Measurements from ENCODE around the gene CBLN1.
"Not testable (repeated sequence)": the region's sequence is repeated elsewhere in the genome, so short reads cannot be mapped to it uniquely, and the experiment has no call there.

Gene CBLN1

DNA sequence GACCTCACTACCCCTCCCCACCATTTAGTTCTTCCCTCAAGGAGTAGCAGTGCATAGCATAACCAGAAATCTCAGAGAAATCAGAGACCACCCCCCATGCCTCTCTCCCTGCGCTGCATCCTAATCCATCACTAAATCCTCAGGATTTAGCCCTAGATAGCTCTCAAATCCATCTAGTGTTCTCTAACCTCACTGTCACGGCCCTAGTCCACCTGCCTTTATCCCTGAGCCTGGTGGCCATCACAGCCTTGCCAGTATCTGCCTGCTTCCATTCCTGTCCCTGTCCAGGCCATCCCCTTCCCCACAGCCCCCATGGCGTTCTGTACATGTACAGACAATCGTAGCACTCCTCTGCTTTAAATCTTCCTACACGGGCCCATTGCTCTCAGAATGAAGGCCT, 19.1 kb downstream of the CBLN1 start:
- Histone ChIP-seq H3K36me3 (ENCODE audit: control insufficient read depth in 2 of 2, insufficient read depth in 2 of 2, low read length in 2 of 2) (no peaks in the 10 kb centered on the region), H3K9me3 (ENCODE audit: control insufficient read depth in 2 of 2, low read length in 2 of 2) (peaks cover 0 to 2% of the 10 kb centered on the region in 2 donors), H3K9ac (ENCODE audit: low read length in 2 of 2) (no peak overlapping the region), H3K4me1 (ENCODE audit: control insufficient read depth, insufficient read depth, low read length) (no peaks in the 10 kb centered on the region), H3K27me3 (ENCODE audit: control insufficient read depth in 1 of 2, insufficient read depth in 2 of 2, low read length in 2 of 2) (peaks cover 2 to 6% of the 10 kb centered on the region in 2 donors), H3K27ac (ENCODE audit: low read length) (no peak overlapping the region), H3K4me3 (ENCODE audit: low read length in 2 of 2) (no peak overlapping the region)

DNA sequence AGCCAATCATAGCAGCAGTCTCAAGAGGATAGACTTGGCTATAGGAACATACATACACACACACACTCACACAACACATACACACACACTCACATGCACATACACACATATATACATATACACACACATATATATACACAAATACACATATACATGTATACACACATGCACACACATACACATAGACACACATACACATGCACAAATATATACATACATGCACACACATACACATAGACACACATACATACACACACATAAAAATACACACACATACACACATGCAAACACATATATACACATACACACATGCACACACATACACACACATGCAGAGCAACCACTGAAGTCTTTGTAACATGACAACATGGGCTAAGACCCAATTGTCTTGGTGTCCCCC, 19.7 kb downstream of the CBLN1 start:
- H3K27ac ChIP-seq (ENCODE audit: low read length) = no peak overlapping the region
- H3K4me1 ChIP-seq (ENCODE audit: control insufficient read depth, insufficient read depth, low read length) = no peaks in the 10 kb centered on the region
- no peak overlapping the region for H3K4me3 ChIP-seq (ENCODE audit: low read length in 2 of 2)
- no peak overlapping the region for H3K9ac ChIP-seq (ENCODE audit: low read length in 2 of 2)
- no peaks in the 10 kb centered on the region for H3K36me3 ChIP-seq (ENCODE audit: control insufficient read depth in 2 of 2, insufficient read depth in 2 of 2, low read length in 2 of 2)
- peaks cover 2 to 6% of the 10 kb centered on the region in 2 donors for H3K27me3 ChIP-seq (ENCODE audit: control insufficient read depth in 1 of 2, insufficient read depth in 2 of 2, low read length in 2 of 2)
- H3K9me3 ChIP-seq (ENCODE audit: control insufficient read depth in 2 of 2, low read length in 2 of 2) = peaks cover 0 to 2% of the 10 kb centered on the region in 2 donors

DNA sequence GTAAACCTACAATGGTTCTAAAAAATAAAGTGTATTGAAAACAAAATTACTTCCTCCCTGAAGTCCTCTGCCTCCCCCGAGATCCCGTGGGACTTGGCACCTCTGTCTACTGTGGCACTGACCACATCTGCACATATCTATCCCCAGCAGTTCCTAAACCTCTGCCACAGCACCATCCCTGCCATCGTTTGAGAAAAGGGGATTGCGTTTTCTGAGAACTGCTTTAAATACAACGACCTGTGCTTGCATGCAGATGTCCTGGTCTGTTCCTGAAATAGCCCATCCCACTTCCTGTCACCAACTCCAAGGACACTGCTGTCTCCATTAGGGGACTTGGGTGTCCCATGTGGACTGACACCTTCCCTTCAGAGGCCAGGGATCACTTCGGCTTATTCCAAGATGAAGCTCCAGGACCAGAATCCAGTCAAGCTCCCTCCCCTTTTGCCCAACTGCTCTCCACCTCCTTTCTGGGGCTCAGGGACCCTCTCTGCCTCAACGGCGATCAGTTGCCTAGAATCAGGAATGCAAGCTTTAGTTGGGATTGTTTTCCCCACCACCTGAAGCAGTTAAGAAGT, 20.6 kb downstream of the CBLN1 start:
- H3K4me3 ChIP-seq (ENCODE audit: low read length in 2 of 2) = no peak overlapping the region
- H3K9me3 ChIP-seq (ENCODE audit: control insufficient read depth in 2 of 2, low read length in 2 of 2) = peaks cover 0 to 2% of the 10 kb centered on the region in 2 donors
- no peaks in the 10 kb centered on the region for H3K4me1 ChIP-seq (ENCODE audit: control insufficient read depth, insufficient read depth, low read length)
- peaks cover 2 to 4% of the 10 kb centered on the region in 2 donors for H3K27me3 ChIP-seq (ENCODE audit: control insufficient read depth in 1 of 2, insufficient read depth in 2 of 2, low read length in 2 of 2)
- H3K27ac ChIP-seq (ENCODE audit: low read length) = no peak overlapping the region
- H3K36me3 ChIP-seq (ENCODE audit: control insufficient read depth in 2 of 2, insufficient read depth in 2 of 2, low read length in 2 of 2) = no peaks in the 10 kb centered on the region
- H3K9ac ChIP-seq (ENCODE audit: low read length in 2 of 2) = no peak overlapping the region

DNA sequence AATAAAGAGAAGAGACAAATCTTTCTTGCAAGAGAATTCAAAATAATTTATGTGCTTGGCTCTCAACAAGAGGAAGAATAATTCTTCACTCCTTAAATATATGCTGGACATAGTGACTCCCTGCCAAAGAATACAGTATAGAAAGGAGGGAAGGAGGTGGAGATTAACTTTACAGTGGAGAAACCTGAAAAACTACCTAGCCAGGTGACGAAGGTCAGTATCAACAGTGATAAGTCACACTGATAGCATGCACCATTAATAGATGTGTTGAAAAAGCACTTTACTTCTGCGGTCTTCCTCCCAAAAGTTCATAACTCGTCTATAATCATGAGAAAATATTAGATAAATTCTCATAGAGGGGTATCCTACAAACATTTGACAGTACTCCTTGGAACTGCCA, 21.4 kb downstream of the CBLN1 start:
- Histone ChIP-seq H3K9ac (ENCODE audit: low read length in 2 of 2) (no peak overlapping the region), H3K36me3 (ENCODE audit: control insufficient read depth in 2 of 2, insufficient read depth in 2 of 2, low read length in 2 of 2) (no peaks in the 10 kb centered on the region), H3K27me3 (ENCODE audit: control insufficient read depth in 1 of 2, insufficient read depth in 2 of 2, low read length in 2 of 2) (peaks cover 2% of the 10 kb centered on the region in 2 donors), H3K9me3 (ENCODE audit: control insufficient read depth in 2 of 2, low read length in 2 of 2) (peaks cover 0 to 2% of the 10 kb centered on the region in 2 donors), H3K27ac (ENCODE audit: low read length) (no peak overlapping the region), H3K4me1 (ENCODE audit: control insufficient read depth, insufficient read depth, low read length) (no peaks in the 10 kb centered on the region), H3K4me3 (ENCODE audit: low read length in 2 of 2) (no peak overlapping the region)

DNA sequence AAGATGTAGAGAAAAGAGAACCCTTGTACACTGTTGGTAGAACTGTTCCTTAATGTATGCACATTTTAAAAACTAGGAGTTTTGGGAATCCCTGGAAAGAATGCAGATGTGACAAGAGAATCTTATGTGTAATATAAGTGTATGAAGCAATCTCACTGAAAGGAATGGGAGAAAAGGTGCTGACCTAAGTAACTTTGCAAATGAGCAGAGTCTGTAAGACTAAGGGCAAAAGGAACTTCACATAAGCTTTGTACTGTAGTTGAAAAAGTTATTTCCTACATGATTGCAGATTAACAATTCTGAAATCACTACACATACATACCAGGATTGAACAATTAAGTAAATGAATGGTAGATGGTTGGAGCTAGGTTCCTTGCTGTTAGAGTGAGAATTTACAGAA, 22.3 kb downstream of the CBLN1 start:
- no peak overlapping the region for H3K4me3 ChIP-seq (ENCODE audit: low read length in 2 of 2)
- no peaks in the 10 kb centered on the region for H3K4me1 ChIP-seq (ENCODE audit: control insufficient read depth, insufficient read depth, low read length)
- no peak overlapping the region for H3K9ac ChIP-seq (ENCODE audit: low read length in 2 of 2)
- peaks cover 2% of the 10 kb centered on the region in 2 donors for H3K27me3 ChIP-seq (ENCODE audit: control insufficient read depth in 1 of 2, insufficient read depth in 2 of 2, low read length in 2 of 2)
- H3K36me3 ChIP-seq (ENCODE audit: control insufficient read depth in 2 of 2, insufficient read depth in 2 of 2, low read length in 2 of 2) = no peaks in the 10 kb centered on the region
- peaks cover 0 to 2% of the 10 kb centered on the region in 2 donors for H3K9me3 ChIP-seq (ENCODE audit: control insufficient read depth in 2 of 2, low read length in 2 of 2)
- H3K27ac ChIP-seq (ENCODE audit: low read length) = no peak overlapping the region

DNA sequence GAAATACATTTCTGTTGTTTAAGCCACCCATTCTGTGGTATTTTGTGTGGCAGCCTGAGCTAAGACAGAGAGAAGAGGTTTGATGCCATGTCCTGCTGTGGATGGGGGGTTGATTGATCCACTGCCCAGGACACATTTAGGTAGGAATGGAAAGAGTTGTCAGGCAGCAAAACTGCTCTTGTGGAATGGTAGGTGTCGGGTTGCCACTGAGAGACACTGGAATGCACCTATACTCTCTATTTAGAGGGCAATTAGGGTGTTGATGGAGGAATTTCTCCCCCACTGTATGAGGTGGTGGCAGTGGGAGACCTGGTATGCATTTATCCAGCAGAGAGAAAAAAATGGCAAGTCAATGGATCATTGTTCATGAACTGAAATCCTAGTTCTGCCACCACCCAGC, 30.9 kb downstream of the CBLN1 start:
- H3K4me3 ChIP-seq (ENCODE audit: low read length in 2 of 2) = no peak overlapping the region
- no peaks in the 10 kb centered on the region for H3K4me1 ChIP-seq (ENCODE audit: control insufficient read depth, insufficient read depth, low read length)
- H3K9me3 ChIP-seq (ENCODE audit: control insufficient read depth in 2 of 2, low read length in 2 of 2) = no peaks in the 10 kb centered on the region
- H3K27me3 ChIP-seq (ENCODE audit: control insufficient read depth in 1 of 2, insufficient read depth in 2 of 2, low read length in 2 of 2) = no peaks in the 10 kb centered on the region
- H3K9ac ChIP-seq (ENCODE audit: low read length in 2 of 2) = no peak overlapping the region
- H3K36me3 ChIP-seq (ENCODE audit: control insufficient read depth in 2 of 2, insufficient read depth in 2 of 2, low read length in 2 of 2) = no peaks in the 10 kb centered on the region
- no peak overlapping the region for H3K27ac ChIP-seq (ENCODE audit: low read length)

DNA sequence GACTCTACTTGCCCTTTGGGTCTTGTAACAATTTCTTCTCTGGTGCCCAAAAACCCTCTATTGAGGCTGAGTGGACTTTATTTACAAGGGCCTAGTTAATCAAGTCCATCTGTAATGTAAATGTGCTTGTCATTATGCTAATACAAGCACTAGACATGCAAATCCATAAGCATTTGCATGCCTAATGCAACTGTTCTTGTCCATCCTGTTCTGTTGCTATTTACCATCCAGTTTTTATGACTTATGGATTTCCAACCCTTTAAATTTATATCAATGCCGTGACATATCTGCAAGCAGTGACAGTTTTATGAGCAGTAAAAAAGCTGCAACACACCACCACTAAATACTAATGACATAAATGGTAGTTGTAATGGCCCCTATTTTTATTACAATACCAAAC, 33.4 kb downstream of the CBLN1 start:
- H3K36me3 ChIP-seq (ENCODE audit: control insufficient read depth in 2 of 2, insufficient read depth in 2 of 2, low read length in 2 of 2) = no peaks in the 10 kb centered on the region
- no peaks in the 10 kb centered on the region for H3K4me1 ChIP-seq (ENCODE audit: control insufficient read depth, insufficient read depth, low read length)
- no peaks in the 10 kb centered on the region for H3K27me3 ChIP-seq (ENCODE audit: control insufficient read depth in 1 of 2, insufficient read depth in 2 of 2, low read length in 2 of 2)
- H3K9ac ChIP-seq (ENCODE audit: low read length in 2 of 2) = no peak overlapping the region
- no peak overlapping the region for H3K4me3 ChIP-seq (ENCODE audit: low read length in 2 of 2)
- no peaks in the 10 kb centered on the region for H3K9me3 ChIP-seq (ENCODE audit: control insufficient read depth in 2 of 2, low read length in 2 of 2)
- no peak overlapping the region for H3K27ac ChIP-seq (ENCODE audit: low read length)

DNA sequence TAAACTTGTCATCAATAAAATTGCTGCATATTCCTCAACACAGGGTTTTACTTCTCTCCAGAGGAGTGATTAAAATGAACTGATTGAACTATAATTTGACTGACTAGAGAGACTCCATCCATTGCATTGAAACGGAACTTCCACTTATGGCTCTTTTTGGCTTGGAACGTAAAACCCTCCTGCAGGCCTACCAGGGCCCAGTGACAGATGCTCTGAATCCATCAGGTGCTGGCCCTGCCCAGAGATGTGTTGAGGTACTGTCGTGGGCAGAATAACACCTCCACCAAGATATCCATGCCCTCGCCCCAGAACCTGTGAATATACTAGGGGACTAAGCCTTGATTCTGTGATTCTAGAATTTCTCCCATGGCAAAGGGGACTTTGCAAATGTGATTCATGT, 45.4 kb downstream of the CBLN1 start:
- Histone ChIP-seq H3K27me3 (ENCODE audit: control insufficient read depth in 1 of 2, insufficient read depth in 2 of 2, low read length in 2 of 2) (no peaks in the 10 kb centered on the region), H3K36me3 (ENCODE audit: control insufficient read depth in 2 of 2, insufficient read depth in 2 of 2, low read length in 2 of 2) (no peaks in the 10 kb centered on the region), H3K4me3 (ENCODE audit: low read length in 2 of 2) (no peak overlapping the region), H3K4me1 (ENCODE audit: control insufficient read depth, insufficient read depth, low read length) (no peaks in the 10 kb centered on the region), H3K9me3 (ENCODE audit: control insufficient read depth in 2 of 2, low read length in 2 of 2) (no peaks in the 10 kb centered on the region), H3K27ac (ENCODE audit: low read length) (no peak overlapping the region), H3K9ac (ENCODE audit: low read length in 2 of 2) (no peak overlapping the region)

DNA sequence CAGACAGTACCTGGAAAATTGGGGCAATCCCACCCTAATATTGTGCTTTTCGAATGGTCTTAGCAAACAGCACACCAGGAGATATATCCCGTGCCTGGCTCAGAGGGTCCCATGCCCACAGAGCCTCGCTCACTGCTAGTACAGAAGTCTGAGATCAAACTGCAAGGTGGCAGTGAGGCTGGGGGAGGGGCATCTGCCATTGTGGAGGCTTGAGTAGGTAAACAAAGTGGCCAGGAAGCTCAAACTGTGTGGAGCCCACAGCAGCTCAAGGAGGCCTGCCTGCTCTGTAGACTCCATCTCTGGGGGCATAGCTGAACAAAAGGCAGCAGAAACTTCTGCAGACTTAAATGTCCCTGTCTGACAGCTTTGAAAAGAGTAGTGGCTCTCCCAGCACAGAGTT, 53.3 kb downstream of the CBLN1 start:
- not testable (repeated sequence) for H3K36me3 ChIP-seq (ENCODE audit: control insufficient read depth in 2 of 2, insufficient read depth in 2 of 2, low read length in 2 of 2); H3K4me1 ChIP-seq (ENCODE audit: control insufficient read depth, insufficient read depth, low read length); H3K4me3 ChIP-seq (ENCODE audit: low read length in 2 of 2); H3K9ac ChIP-seq (ENCODE audit: low read length in 2 of 2); H3K27me3 ChIP-seq (ENCODE audit: control insufficient read depth in 1 of 2, insufficient read depth in 2 of 2, low read length in 2 of 2); H3K27ac ChIP-seq (ENCODE audit: low read length); H3K9me3 ChIP-seq (ENCODE audit: control insufficient read depth in 2 of 2, low read length in 2 of 2)
